ENCODE results near the gene STAG2. TPM values are rescaled to one million over a fixed set of nuclear protein-coding genes. Genes with fewer than 3 reads are reported as not detected.

STAG2 gene
- total RNA-seq, 1 experiment from 2014 or later: 98.4 TPM

GRCh38 chrX:124001581-124001980 is 40.1 kb downstream of the STAG2 start:
- no peak overlapping the region for H2AFZ ChIP-seq (ENCODE audit: low read length)
- H3K27me3 ChIP-seq (ENCODE audit: low read length): no peaks in the 10 kb centered on the region
- H3K79me2 ChIP-seq (ENCODE audit: low read length): peaks cover 92% of the 10 kb centered on the region
- H3K4me2 ChIP-seq (ENCODE audit: low read depth, low read length, poor library complexity, severe bottlenecking): no peak overlapping the region
- 0 out of 2 replicates have a peak, but pooled peaks cover 4% of the 10 kb centered on the region for H4K20me1 ChIP-seq (ENCODE audit: insufficient read depth, low read depth, low read length)
- H3K4me1 ChIP-seq (ENCODE audit: low read length): peaks cover 23% of the 10 kb centered on the region
- H3K27ac ChIP-seq (ENCODE audit: low read length): no peak overlapping the region
- H3K9me2 ChIP-seq (replicated peaks; ENCODE audit: insufficient read depth, low read length): no peaks in the 10 kb centered on the region
- H3K9ac ChIP-seq (ENCODE audit: low read length): no peak overlapping the region
- no peaks in the 10 kb centered on the region for H3K9me3 ChIP-seq (ENCODE audit: low read length)
- no peaks in the 10 kb centered on the region for H3K36me3 ChIP-seq (ENCODE audit: insufficient read depth, low read length)
- H3K4me3 ChIP-seq (ENCODE audit: low read length): no peak overlapping the region
- no peak for DNase-seq

- H3K36me3 ChIP-seq (ENCODE audit: insufficient read depth, low read length): no peaks in the 10 kb centered on the region; the same call in 1 of the 2 replicates
- H3K4me3 ChIP-seq (ENCODE audit: low read length): no peak overlapping the region
- H3K9me3 ChIP-seq (ENCODE audit: low read length): no peaks in the 10 kb centered on the region
- peaks cover 33% of the 10 kb centered on the region for H3K4me1 ChIP-seq (ENCODE audit: low read length)
- DNase-seq: no peak
- H2AFZ ChIP-seq (ENCODE audit: low read length): no peak overlapping the region
- H3K79me2 ChIP-seq (ENCODE audit: low read length): peaks cover 90% of the 10 kb centered on the region
- no peak overlapping the region for H3K4me2 ChIP-seq (ENCODE audit: low read depth, low read length, poor library complexity, severe bottlenecking)
- H3K9me2 ChIP-seq (replicated peaks; ENCODE audit: insufficient read depth, low read length): no peaks in the 10 kb centered on the region
- H3K27ac ChIP-seq (ENCODE audit: low read length): no peak overlapping the region
- H4K20me1 ChIP-seq (ENCODE audit: insufficient read depth, low read depth, low read length): no peaks in the 10 kb centered on the region
- no peak overlapping the region for H3K9ac ChIP-seq (ENCODE audit: low read length)
- no peaks in the 10 kb centered on the region for H3K27me3 ChIP-seq (ENCODE audit: low read length)
Observed at GRCh38 chrX:124005228-124005627, 43.7 kb downstream of the STAG2 start.

- no peak overlapping the region for H3K27ac ChIP-seq (ENCODE audit: low read length)
- peaks cover 26% of the 10 kb centered on the region for H3K4me1 ChIP-seq (ENCODE audit: low read length)
- no peak overlapping the region for H3K4me2 ChIP-seq (ENCODE audit: low read depth, low read length, poor library complexity, severe bottlenecking)
- peaks cover 96% of the 10 kb centered on the region for H3K79me2 ChIP-seq (ENCODE audit: low read length)
- H3K9me2 ChIP-seq (replicated peaks; ENCODE audit: insufficient read depth, low read length): no peaks in the 10 kb centered on the region
- H4K20me1 ChIP-seq (ENCODE audit: insufficient read depth, low read depth, low read length): no peaks in the 10 kb centered on the region
- no peak overlapping the region for H2AFZ ChIP-seq (ENCODE audit: low read length)
- no peak overlapping the region for H3K9ac ChIP-seq (ENCODE audit: low read length)
- H3K36me3 ChIP-seq (ENCODE audit: insufficient read depth, low read length): no peaks in the 10 kb centered on the region; the same call in 1 of the 2 replicates
- H3K4me3 ChIP-seq (ENCODE audit: low read length): no peak overlapping the region
- no peaks in the 10 kb centered on the region for H3K9me3 ChIP-seq (ENCODE audit: low read length)
- no peak for DNase-seq
- no peaks in the 10 kb centered on the region for H3K27me3 ChIP-seq (ENCODE audit: low read length)
Observed at GRCh38 chrX:124010157-124010556, 48.7 kb downstream of the STAG2 start.

GRCh38 chrX:124010566-124010965 is 49.1 kb downstream of the STAG2 start:
- DNase-seq: no peak
- Histone ChIP-seq H3K27ac (ENCODE audit: low read length) (no peak overlapping the region), H3K27me3 (ENCODE audit: low read length) (no peaks in the 10 kb centered on the region), H3K9me3 (ENCODE audit: low read length) (no peaks in the 10 kb centered on the region), H3K4me1 (ENCODE audit: low read length) (peaks cover 22% of the 10 kb centered on the region), H3K4me3 (ENCODE audit: low read length) (no peak overlapping the region), H3K36me3 (ENCODE audit: insufficient read depth, low read length) (no peaks in the 10 kb centered on the region; the same call in 1 of the 2 replicates), H3K4me2 (ENCODE audit: low read depth, low read length, poor library complexity, severe bottlenecking) (no peak overlapping the region), H4K20me1 (ENCODE audit: insufficient read depth, low read depth, low read length) (no peaks in the 10 kb centered on the region), H3K9ac (ENCODE audit: low read length) (no peak overlapping the region), H3K9me2 (replicated peaks; ENCODE audit: insufficient read depth, low read length) (no peaks in the 10 kb centered on the region), H3K79me2 (ENCODE audit: low read length) (peaks cover 96% of the 10 kb centered on the region), H2AFZ (ENCODE audit: low read length) (no peak overlapping the region)

GRCh38 chrX:124015721-124016120 is 54.2 kb downstream of the STAG2 start:
- no peak for DNase-seq
- Histone ChIP-seq H3K27ac (ENCODE audit: low read length) (no peak overlapping the region), H3K9me3 (ENCODE audit: low read length) (no peaks in the 10 kb centered on the region), H3K4me3 (ENCODE audit: low read length) (no peak overlapping the region), H4K20me1 (ENCODE audit: insufficient read depth, low read depth, low read length) (no peaks in the 10 kb centered on the region), H3K36me3 (ENCODE audit: insufficient read depth, low read length) (no peaks in the 10 kb centered on the region), H3K4me2 (ENCODE audit: low read depth, low read length, poor library complexity, severe bottlenecking) (no peak overlapping the region), H2AFZ (ENCODE audit: low read length) (no peak overlapping the region), H3K9ac (ENCODE audit: low read length) (no peak overlapping the region), H3K9me2 (replicated peaks; ENCODE audit: insufficient read depth, low read length) (no peaks in the 10 kb centered on the region), H3K27me3 (ENCODE audit: low read length) (no peaks in the 10 kb centered on the region), H3K4me1 (ENCODE audit: low read length) (peaks cover 32% of the 10 kb centered on the region), H3K79me2 (ENCODE audit: low read length) (peaks cover 98% of the 10 kb centered on the region)

- Histone ChIP-seq H3K27ac (ENCODE audit: low read length) (no peak overlapping the region), H3K27me3 (ENCODE audit: low read length) (no peaks in the 10 kb centered on the region), H3K4me1 (ENCODE audit: low read length) (peaks cover 29% of the 10 kb centered on the region), H2AFZ (ENCODE audit: low read length) (no peak overlapping the region), H3K79me2 (ENCODE audit: low read length) (peaks cover 98% of the 10 kb centered on the region), H3K9ac (ENCODE audit: low read length) (no peak overlapping the region), H3K36me3 (ENCODE audit: insufficient read depth, low read length) (no peaks in the 10 kb centered on the region), H3K4me2 (ENCODE audit: low read depth, low read length, poor library complexity, severe bottlenecking) (no peak overlapping the region), H3K9me3 (ENCODE audit: low read length) (no peaks in the 10 kb centered on the region), H3K9me2 (replicated peaks; ENCODE audit: insufficient read depth, low read length) (no peaks in the 10 kb centered on the region), H3K4me3 (ENCODE audit: low read length) (no peak overlapping the region), H4K20me1 (ENCODE audit: insufficient read depth, low read depth, low read length) (no peaks in the 10 kb centered on the region)
- no peak for DNase-seq
Observed at GRCh38 chrX:124016825-124017224, 55.3 kb downstream of the STAG2 start.

GRCh38 chrX:124018023-124018422 is 56.5 kb downstream of the STAG2 start:
- Histone ChIP-seq H3K4me1 (ENCODE audit: low read length) (peaks cover 29% of the 10 kb centered on the region), H3K79me2 (ENCODE audit: low read length) (peaks cover 97% of the 10 kb centered on the region), H3K27ac (ENCODE audit: low read length) (no peak overlapping the region), H3K27me3 (ENCODE audit: low read length) (no peaks in the 10 kb centered on the region), H3K4me3 (ENCODE audit: low read length) (no peak overlapping the region), H3K36me3 (ENCODE audit: insufficient read depth, low read length) (peaks cover 5% of the 10 kb centered on the region; the same call in 1 of the 2 replicates), H3K9me2 (replicated peaks; ENCODE audit: insufficient read depth, low read length) (no peaks in the 10 kb centered on the region), H4K20me1 (ENCODE audit: insufficient read depth, low read depth, low read length) (no peaks in the 10 kb centered on the region), H3K9me3 (ENCODE audit: low read length) (no peaks in the 10 kb centered on the region), H2AFZ (ENCODE audit: low read length) (no peak overlapping the region), H3K4me2 (ENCODE audit: low read depth, low read length, poor library complexity, severe bottlenecking) (no peak overlapping the region), H3K9ac (ENCODE audit: low read length) (no peak overlapping the region)
- DNase-seq: peak; percentile 45

GRCh38 chrX:124023838-124024238 is 62.3 kb downstream of the STAG2 start:
- Histone ChIP-seq H3K4me3 (ENCODE audit: low read length) (no peak overlapping the region), H3K4me1 (ENCODE audit: low read length) (peaks cover 23% of the 10 kb centered on the region), H3K9me3 (ENCODE audit: low read length) (no peaks in the 10 kb centered on the region), H4K20me1 (ENCODE audit: insufficient read depth, low read depth, low read length) (no peaks in the 10 kb centered on the region), H3K9me2 (replicated peaks; ENCODE audit: insufficient read depth, low read length) (no peaks in the 10 kb centered on the region), H3K27me3 (ENCODE audit: low read length) (no peaks in the 10 kb centered on the region), H3K36me3 (ENCODE audit: insufficient read depth, low read length) (peaks cover 5% of the 10 kb centered on the region; the same call in 1 of the 2 replicates), H2AFZ (ENCODE audit: low read length) (no peak overlapping the region), H3K79me2 (ENCODE audit: low read length) (peaks cover 82% of the 10 kb centered on the region), H3K9ac (ENCODE audit: low read length) (no peak overlapping the region), H3K27ac (ENCODE audit: low read length) (no peak overlapping the region), H3K4me2 (ENCODE audit: low read depth, low read length, poor library complexity, severe bottlenecking) (no peak overlapping the region)
- no peak for DNase-seq

- H3K4me1 ChIP-seq (ENCODE audit: low read length): peaks cover 32% of the 10 kb centered on the region
- H3K9me3 ChIP-seq (ENCODE audit: low read length): no peaks in the 10 kb centered on the region
- no peak for DNase-seq
- H3K9me2 ChIP-seq (replicated peaks; ENCODE audit: insufficient read depth, low read length): no peaks in the 10 kb centered on the region
- H3K27ac ChIP-seq (ENCODE audit: low read length): no peak overlapping the region
- no peak overlapping the region for H3K9ac ChIP-seq (ENCODE audit: low read length)
- no peak overlapping the region for H3K4me2 ChIP-seq (ENCODE audit: low read depth, low read length, poor library complexity, severe bottlenecking)
- H3K36me3 ChIP-seq (ENCODE audit: insufficient read depth, low read length): peaks cover 9% of the 10 kb centered on the region; the same call in 1 of the 2 replicates
- H3K4me3 ChIP-seq (ENCODE audit: low read length): no peak overlapping the region
- H2AFZ ChIP-seq (ENCODE audit: low read length): no peak overlapping the region
- no peaks in the 10 kb centered on the region for H3K27me3 ChIP-seq (ENCODE audit: low read length)
- no peaks in the 10 kb centered on the region for H4K20me1 ChIP-seq (ENCODE audit: insufficient read depth, low read depth, low read length)
- peaks cover 70% of the 10 kb centered on the region for H3K79me2 ChIP-seq (ENCODE audit: low read length)
Observed at GRCh38 chrX:124026529-124026928, 65.0 kb downstream of the STAG2 start.

Measured in Karpas-422 (cell line).